ENCODE results near the gene HOXD10.

The HOXD10 gene

DNA sequence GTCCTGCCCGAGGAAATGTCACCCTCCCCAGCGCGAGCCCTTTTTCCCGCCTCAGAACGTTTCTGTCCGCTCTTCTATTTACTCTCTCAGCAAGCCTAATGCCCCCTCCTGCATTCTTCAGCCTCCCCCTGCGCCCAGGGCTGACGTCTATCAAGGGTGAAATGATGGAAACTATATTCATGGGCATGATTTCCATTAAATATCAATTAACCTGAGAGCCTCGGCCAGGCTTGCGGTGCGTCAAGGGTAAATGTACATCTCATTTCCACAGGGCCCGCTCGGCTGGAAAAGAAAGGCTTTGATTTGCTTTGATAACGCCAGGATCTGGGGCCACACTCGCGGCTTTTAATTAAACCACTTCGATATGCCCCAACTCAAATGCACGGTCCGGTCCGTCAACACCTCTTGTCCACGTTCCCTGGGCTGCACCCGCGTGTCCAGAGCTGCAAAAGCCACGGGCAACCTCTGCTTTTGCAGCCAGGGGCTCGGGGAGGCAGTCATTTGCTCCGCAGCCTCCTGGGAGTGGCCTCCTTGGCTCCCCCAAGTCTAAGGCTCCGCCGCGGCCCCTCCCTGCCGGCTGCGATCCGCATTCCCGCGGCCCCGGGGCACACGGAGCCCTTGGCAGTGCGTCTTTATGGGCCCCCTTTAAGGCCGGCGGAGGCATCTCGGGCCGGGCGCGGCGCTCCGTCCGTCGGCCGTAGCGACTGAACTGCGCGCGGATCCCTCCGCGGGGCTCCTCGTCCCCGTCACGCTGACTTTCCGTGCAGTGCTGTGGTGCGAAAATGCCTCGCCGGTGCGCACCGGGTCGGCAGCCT, 12.6 kb downstream of the HOXD10 start, which contains the start of gene HOXD8:
HOXD8 (plus strand) TSS at position 724 of the 815 bp plus-strand sequence. CDS start 662 bp downstream, outside the sequence.
- ATAC-seq = peak; percentile 35
- TF ChIP-seq PPARA (CRISPR knock-in tag; IDR thresholded peaks at IDR 0.05; ENCODE audit: borderline replicate concordance) = no peak
- no peak for TF ChIP-seq ESRRG (CRISPR knock-in tag; IDR thresholded peaks at IDR 0.05)
- TF ChIP-seq, protein P1, sequence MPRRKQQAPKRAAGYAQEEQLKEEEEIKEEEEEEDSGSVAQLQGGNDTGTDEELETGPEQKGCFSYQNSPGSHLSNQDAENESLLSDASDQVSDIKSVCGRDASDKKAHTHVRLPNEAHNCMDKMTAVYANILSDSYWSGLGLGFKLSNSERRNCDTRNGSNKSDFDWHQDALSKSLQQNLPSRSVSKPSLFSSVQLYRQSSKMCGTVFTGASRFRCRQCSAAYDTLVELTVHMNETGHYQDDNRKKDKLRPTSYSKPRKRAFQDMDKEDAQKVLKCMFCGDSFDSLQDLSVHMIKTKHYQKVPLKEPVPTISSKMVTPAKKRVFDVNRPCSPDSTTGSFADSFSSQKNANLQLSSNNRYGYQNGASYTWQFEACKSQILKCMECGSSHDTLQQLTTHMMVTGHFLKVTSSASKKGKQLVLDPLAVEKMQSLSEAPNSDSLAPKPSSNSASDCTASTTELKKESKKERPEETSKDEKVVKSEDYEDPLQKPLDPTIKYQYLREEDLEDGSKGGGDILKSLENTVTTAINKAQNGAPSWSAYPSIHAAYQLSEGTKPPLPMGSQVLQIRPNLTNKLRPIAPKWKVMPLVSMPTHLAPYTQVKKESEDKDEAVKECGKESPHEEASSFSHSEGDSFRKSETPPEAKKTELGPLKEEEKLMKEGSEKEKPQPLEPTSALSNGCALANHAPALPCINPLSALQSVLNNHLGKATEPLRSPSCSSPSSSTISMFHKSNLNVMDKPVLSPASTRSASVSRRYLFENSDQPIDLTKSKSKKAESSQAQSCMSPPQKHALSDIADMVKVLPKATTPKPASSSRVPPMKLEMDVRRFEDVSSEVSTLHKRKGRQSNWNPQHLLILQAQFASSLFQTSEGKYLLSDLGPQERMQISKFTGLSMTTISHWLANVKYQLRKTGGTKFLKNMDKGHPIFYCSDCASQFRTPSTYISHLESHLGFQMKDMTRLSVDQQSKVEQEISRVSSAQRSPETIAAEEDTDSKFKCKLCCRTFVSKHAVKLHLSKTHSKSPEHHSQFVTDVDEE (CRISPR knock-in tag; IDR thresholded peaks at IDR 0.05) = peak; percentile 78; the same call in 1 of the 2 replicates
- TF ChIP-seq BACH2 (CRISPR knock-in tag; IDR thresholded peaks at IDR 0.05; ENCODE audit: borderline replicate concordance) = no peak
- no peak for TF ChIP-seq ZFP3 (CRISPR knock-in tag; IDR thresholded peaks at IDR 0.05)
- TF ChIP-seq TCF4 (CRISPR knock-in tag; IDR thresholded peaks at IDR 0.05; ENCODE audit: borderline replicate concordance) = no peak
- TF ChIP-seq ISL1 (CRISPR knock-in tag; IDR thresholded peaks at IDR 0.05) = no peak
- TF ChIP-seq ZFP30 (CRISPR knock-in tag; IDR thresholded peaks at IDR 0.05) = 0 out of 2 replicates have a peak, but pooled peaks have one; percentile 9
- no peak for TF ChIP-seq TOX (CRISPR knock-in tag; IDR thresholded peaks at IDR 0.05; ENCODE audit: borderline replicate concordance)
- no peak for TF ChIP-seq CSRNP3 (CRISPR knock-in tag; IDR thresholded peaks at IDR 0.05)
- TF ChIP-seq ARNTL (CRISPR knock-in tag; IDR thresholded peaks at IDR 0.05; ENCODE audit: borderline replicate concordance, low read depth) = no peak
- TF ChIP-seq CSDC2 (CRISPR knock-in tag; IDR thresholded peaks at IDR 0.05) = no peak
- TF ChIP-seq, protein P2, sequence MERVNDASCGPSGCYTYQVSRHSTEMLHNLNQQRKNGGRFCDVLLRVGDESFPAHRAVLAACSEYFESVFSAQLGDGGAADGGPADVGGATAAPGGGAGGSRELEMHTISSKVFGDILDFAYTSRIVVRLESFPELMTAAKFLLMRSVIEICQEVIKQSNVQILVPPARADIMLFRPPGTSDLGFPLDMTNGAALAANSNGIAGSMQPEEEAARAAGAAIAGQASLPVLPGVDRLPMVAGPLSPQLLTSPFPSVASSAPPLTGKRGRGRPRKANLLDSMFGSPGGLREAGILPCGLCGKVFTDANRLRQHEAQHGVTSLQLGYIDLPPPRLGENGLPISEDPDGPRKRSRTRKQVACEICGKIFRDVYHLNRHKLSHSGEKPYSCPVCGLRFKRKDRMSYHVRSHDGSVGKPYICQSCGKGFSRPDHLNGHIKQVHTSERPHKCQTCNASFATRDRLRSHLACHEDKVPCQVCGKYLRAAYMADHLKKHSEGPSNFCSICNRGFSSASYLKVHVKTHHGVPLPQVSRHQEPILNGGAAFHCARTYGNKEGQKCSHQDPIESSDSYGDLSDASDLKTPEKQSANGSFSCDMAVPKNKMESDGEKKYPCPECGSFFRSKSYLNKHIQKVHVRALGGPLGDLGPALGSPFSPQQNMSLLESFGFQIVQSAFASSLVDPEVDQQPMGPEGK (CRISPR knock-in tag; IDR thresholded peaks at IDR 0.05; ENCODE audit: borderline replicate concordance) = peak; percentile 94; the same call in 1 of the 2 replicates
- TF ChIP-seq POU6F1 (CRISPR knock-in tag; IDR thresholded peaks at IDR 0.05; ENCODE audit: borderline replicate concordance, low read depth) = no peak
- no peak for TF ChIP-seq ZC3H10 (CRISPR knock-in tag; IDR thresholded peaks at IDR 0.05)
- no peak for TF ChIP-seq ZNF70 (CRISPR knock-in tag; IDR thresholded peaks at IDR 0.05)

DNA sequence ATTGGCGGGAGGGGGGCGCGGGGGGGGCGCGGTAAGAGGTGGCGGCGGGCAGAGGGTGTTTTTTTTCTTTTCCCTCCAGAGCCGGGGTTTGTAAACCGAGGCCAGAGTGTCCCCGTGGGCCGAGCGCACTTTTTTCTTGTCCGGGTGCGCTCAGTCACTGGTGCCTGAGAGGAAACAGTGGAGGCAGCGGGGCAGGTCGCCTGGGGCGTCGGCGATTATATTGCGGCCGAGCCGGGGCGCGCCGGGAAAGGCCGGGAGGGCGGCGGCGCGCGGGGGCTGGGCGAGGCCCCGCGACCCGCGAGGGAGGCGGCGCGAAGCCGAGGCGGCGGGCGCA, 13.2 kb downstream of the HOXD10 start:
- ATAC-seq = peak; percentile 5; the same call in 2 of the 3 replicates
- TF ChIP-seq ZFP3 (CRISPR knock-in tag; IDR thresholded peaks at IDR 0.05) = no peak
- no peak for TF ChIP-seq TOX (CRISPR knock-in tag; IDR thresholded peaks at IDR 0.05; ENCODE audit: borderline replicate concordance)
- TF ChIP-seq CSDC2 (CRISPR knock-in tag; IDR thresholded peaks at IDR 0.05) = no peak
- TF ChIP-seq PPARA (CRISPR knock-in tag; IDR thresholded peaks at IDR 0.05; ENCODE audit: borderline replicate concordance) = no peak

- ATAC-seq = peak; percentile 38
- TF ChIP-seq ZNF565 (CRISPR knock-in tag; conservative IDR thresholded peaks at IDR 0.05; ENCODE audit: low read depth) (no peak), ISL1 (CRISPR knock-in tag; IDR thresholded peaks at IDR 0.05) (no peak), ZNF70 (CRISPR knock-in tag; IDR thresholded peaks at IDR 0.05) (no peak), PPARA (CRISPR knock-in tag; IDR thresholded peaks at IDR 0.05; ENCODE audit: borderline replicate concordance) (no peak), TCF4 (CRISPR knock-in tag; IDR thresholded peaks at IDR 0.05; ENCODE audit: borderline replicate concordance) (no peak), GLIS3 (CRISPR knock-in tag; IDR thresholded peaks at IDR 0.05) (no peak), CSDC2 (CRISPR knock-in tag; IDR thresholded peaks at IDR 0.05) (0 out of 2 replicates have a peak, but pooled peaks have one; percentile 35), ZC3H10 (CRISPR knock-in tag; IDR thresholded peaks at IDR 0.05) (no peak), RARB (CRISPR knock-in tag; IDR thresholded peaks at IDR 0.05) (no peak), ZFP30 (CRISPR knock-in tag; IDR thresholded peaks at IDR 0.05) (no peak), ZFP3 (CRISPR knock-in tag; IDR thresholded peaks at IDR 0.05) (no peak), ZNF8 (CRISPR knock-in tag; IDR thresholded peaks at IDR 0.05) (no peak), SNAI2 (CRISPR knock-in tag; IDR thresholded peaks at IDR 0.05) (no peak)
- TF ChIP-seq, protein P3, sequence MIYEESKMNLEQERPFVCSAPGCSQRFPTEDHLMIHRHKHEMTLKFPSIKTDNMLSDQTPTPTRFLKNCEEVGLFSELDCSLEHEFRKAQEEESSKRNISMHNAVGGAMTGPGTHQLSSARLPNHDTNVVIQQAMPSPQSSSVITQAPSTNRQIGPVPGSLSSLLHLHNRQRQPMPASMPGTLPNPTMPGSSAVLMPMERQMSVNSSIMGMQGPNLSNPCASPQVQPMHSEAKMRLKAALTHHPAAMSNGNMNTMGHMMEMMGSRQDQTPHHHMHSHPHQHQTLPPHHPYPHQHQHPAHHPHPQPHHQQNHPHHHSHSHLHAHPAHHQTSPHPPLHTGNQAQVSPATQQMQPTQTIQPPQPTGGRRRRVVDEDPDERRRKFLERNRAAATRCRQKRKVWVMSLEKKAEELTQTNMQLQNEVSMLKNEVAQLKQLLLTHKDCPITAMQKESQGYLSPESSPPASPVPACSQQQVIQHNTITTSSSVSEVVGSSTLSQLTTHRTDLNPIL (CRISPR knock-in tag; IDR thresholded peaks at IDR 0.05; ENCODE audit: low read depth) = no peak
- TF ChIP-seq, protein P2 (CRISPR knock-in tag; IDR thresholded peaks at IDR 0.05; ENCODE audit: borderline replicate concordance) = 0 out of 2 replicates have a peak, but pooled peaks have one; percentile 58
Observed at GRCh38 chr2:176130147-176130956, 13.8 kb downstream of the HOXD10 start.
